Panc1 (cell line): ENCODE measurements around the gene GGTA1. TPM values are rescaled to one million over a fixed set of nuclear protein-coding genes. Genes with fewer than 3 reads are reported as not detected.
"Not testable (repeated sequence)": the region's sequence is repeated elsewhere in the genome, so short reads cannot be mapped to it uniquely, and the experiment has no call there.

Experiments
- ATAC-seq: fragments of 200-7000 bp; cut with Tn5 transposase; 2 replicates; pipeline ENCODE4 v1.9.1; 2020; ENCODE audit warnings: mild to moderate bottlenecking, moderate library complexity
- BruUV-seq: library from RNA; stranded (reverse); fragments of 400-500 nt; replicated peaks from 2 replicates; lab custom pipeline; 2021; lab: Mats Ljungman, UMichigan
- CTCF ChIA-PET: fragments of 300-600 bp; sonication (Branson Sonifier 250); formaldehyde crosslinking; loops from one replicate; lab custom pipeline; 2022; ENCODE audit warnings: antibody characterized with exemption; lab: Charles Lee
- POLR2A ChIA-PET: fragments of 300-600 bp; sonication (Branson Sonifier 250); formaldehyde crosslinking; loops from one replicate; lab custom pipeline; 2022; ENCODE audit warnings: antibody characterized with exemption; lab: Charles Lee
- DNase-seq: peaks from one replicate; pipeline ENCODE4 v3.0.0-alpha.2; 2010; ENCODE audit warnings: low read depth, low spot score
- H3K27ac ChIP-seq: 2 replicates; pipeline ENCODE4 v1.5.1; 2011; ENCODE audit warnings: mild to moderate bottlenecking, low read length, inconsistent platforms
- H3K27me3 ChIP-seq: fragments of 200-500 bp; sonication (Bioruptor generic); 2 replicates; pipeline ENCODE4 v1.6.0; 2014; ENCODE audit warnings: low read length, inconsistent platforms; ENCODE audit not compliant: control insufficient read depth, insufficient read depth
- H3K36me3 ChIP-seq: fragments of 200-500 bp; sonication (Bioruptor generic); 2 replicates; pipeline ENCODE4 v1.5.1; 2014; ENCODE audit warnings: inconsistent platforms, mild to moderate bottlenecking, low read length, moderate library complexity; ENCODE audit not compliant: control insufficient read depth, insufficient read depth
- H3K4me1 ChIP-seq: 2 replicates; pipeline ENCODE4 v1.5.1; 2011; ENCODE audit warnings: inconsistent platforms, mild to moderate bottlenecking, low read length, moderate library complexity; ENCODE audit not compliant: control insufficient read depth, insufficient read depth
- H3K4me3 ChIP-seq, 2 experiments: 2 replicates each; pipeline ENCODE4 v1.5.1; 2011 to 2012; ENCODE audit warnings: low read depth in 2 of 2, low read length in 2 of 2, mild to moderate bottlenecking in 2 of 2, inconsistent platforms in 1 of 2, moderate library complexity in 1 of 2
- H3K9me3 ChIP-seq: fragments of 200-500 bp; sonication (Bioruptor generic); 2 replicates; pipeline ENCODE4 v1.5.1; 2014; ENCODE audit warnings: low read depth, mild to moderate bottlenecking, inconsistent platforms, low read length, moderate library complexity; ENCODE audit not compliant: control insufficient read depth, insufficient read depth
- POLR2AphosphoS5 ChIP-seq: IDR thresholded peaks from 2 replicates; pipeline ENCODE4 v1.6.1; 2012; ENCODE audit warnings: mild to moderate bottlenecking, low read depth, low read length, moderate library complexity
- REST ChIP-seq, 2 experiments: IDR thresholded peaks; 2 replicates each; pipeline ENCODE4 v1.6.1; 2011 to 2012; ENCODE audit warnings: low read depth in 2 of 2, control low read depth in 1 of 2, low read length in 1 of 2, mild to moderate bottlenecking in 1 of 2, moderate library complexity in 1 of 2; ENCODE audit not compliant: insufficient read depth in 1 of 2
- SIN3A ChIP-seq: IDR thresholded peaks from 2 replicates; pipeline ENCODE4 v1.6.1; 2012; ENCODE audit warnings: low read depth, mild to moderate bottlenecking, low read length, moderate library complexity, borderline replicate concordance; ENCODE audit not compliant: insufficient read depth
- TCF7L2 ChIP-seq: IDR thresholded peaks from 2 replicates; pipeline ENCODE4 v1.6.1; 2011; ENCODE audit warnings: mild to moderate bottlenecking, low read depth, low read length, inconsistent platforms
- in situ Hi-C: cut with HindIII; loops from 2 replicates; pipeline ENCODE4 v1.10.0; 2016; ENCODE audit warnings: low sequenced_read_pairs, low pct_unique_long_range_greater_than_20kb
- intact Hi-C: fragments of 100-400 bp; cut with micrococcal nuclease; formaldehyde crosslinking; loops from one replicate; pipeline ENCODE4 v1.10.0; 2022; ENCODE audit not compliant: unreplicated experiment
- total RNA-seq: library from RNA; stranded (reverse); gene quantifications from one replicate; pipeline ENCODE4 v1.2.1, GENCODE V29; 2021; ENCODE audit not compliant: unreplicated experiment
- TF ChIP-seq, protein P1 (sequence below): fragments of 450-650 bp; IDR thresholded peaks from 2 replicates; pipeline ENCODE4 v1.5.1; 2017; ENCODE audit warnings: mild to moderate bottlenecking

The GGTA1 gene
- total RNA-seq, 1 experiment from 2014 or later: not detected

- TF ChIP-seq POLR2AphosphoS5: no peak
- TF ChIP-seq SIN3A: no peak
- TF ChIP-seq, protein P1, sequence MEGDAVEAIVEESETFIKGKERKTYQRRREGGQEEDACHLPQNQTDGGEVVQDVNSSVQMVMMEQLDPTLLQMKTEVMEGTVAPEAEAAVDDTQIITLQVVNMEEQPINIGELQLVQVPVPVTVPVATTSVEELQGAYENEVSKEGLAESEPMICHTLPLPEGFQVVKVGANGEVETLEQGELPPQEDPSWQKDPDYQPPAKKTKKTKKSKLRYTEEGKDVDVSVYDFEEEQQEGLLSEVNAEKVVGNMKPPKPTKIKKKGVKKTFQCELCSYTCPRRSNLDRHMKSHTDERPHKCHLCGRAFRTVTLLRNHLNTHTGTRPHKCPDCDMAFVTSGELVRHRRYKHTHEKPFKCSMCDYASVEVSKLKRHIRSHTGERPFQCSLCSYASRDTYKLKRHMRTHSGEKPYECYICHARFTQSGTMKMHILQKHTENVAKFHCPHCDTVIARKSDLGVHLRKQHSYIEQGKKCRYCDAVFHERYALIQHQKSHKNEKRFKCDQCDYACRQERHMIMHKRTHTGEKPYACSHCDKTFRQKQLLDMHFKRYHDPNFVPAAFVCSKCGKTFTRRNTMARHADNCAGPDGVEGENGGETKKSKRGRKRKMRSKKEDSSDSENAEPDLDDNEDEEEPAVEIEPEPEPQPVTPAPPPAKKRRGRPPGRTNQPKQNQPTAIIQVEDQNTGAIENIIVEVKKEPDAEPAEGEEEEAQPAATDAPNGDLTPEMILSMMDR: no peak
- no peak for TF ChIP-seq TCF7L2
- no peak for TF ChIP-seq REST (IDR thresholded peaks at IDR 0.05; ENCODE audit: insufficient read depth in 1 of 2, low read depth in 2 of 2, low read length in 1 of 2)
- no peak for DNase-seq
- Histone ChIP-seq H3K27ac (no peak overlapping the region), H3K9me3 (no peaks in the 10 kb centered on the region), H3K27me3 (no peaks in the 10 kb centered on the region; the same call in 1 of the 2 replicates), H3K36me3 (no peaks in the 10 kb centered on the region), H3K4me3 (no peak overlapping the region), H3K4me1 (no peaks in the 10 kb centered on the region)
- in situ Hi-C loops: no loop called here
- intact Hi-C loops: no loop called here
- no peak for ATAC-seq
- ChIA-PET CTCF (interaction anchor here (2.0 kb wide), 1 partner anchor 227 kb away, joined by 6 read pairs; no protein-coding TSS in a partner anchor), POLR2A (no interaction called here)
- no TSS peak for BruUV-seq
These were observed 60.6 kb downstream of the GGTA1 start for GRCh38 chr9:121439016-121439415.

GRCh38 chr9:121437891-121438290 lies 61.8 kb downstream of the GGTA1 start:
- BruUV-seq: no TSS peak
- no peak for DNase-seq
- H3K9me3 ChIP-seq: no peaks in the 10 kb centered on the region
- ATAC-seq: no peak
- H3K27me3 ChIP-seq: no peaks in the 10 kb centered on the region; the same call in 1 of the 2 replicates
- H3K36me3 ChIP-seq: no peaks in the 10 kb centered on the region
- H3K4me1 ChIP-seq: no peaks in the 10 kb centered on the region
- CTCF ChIA-PET: no interaction called here
- POLR2A ChIA-PET: no interaction called here
- no peak overlapping the region for H3K27ac ChIP-seq
- TF ChIP-seq REST (IDR thresholded peaks at IDR 0.05; ENCODE audit: insufficient read depth in 1 of 2, low read depth in 2 of 2, low read length in 1 of 2) (no peak), TCF7L2 (no peak), POLR2AphosphoS5 (no peak), SIN3A (no peak)
- TF ChIP-seq, protein P1: no peak
- no peak overlapping the region for H3K4me3 ChIP-seq
- intact Hi-C loops: no loop called here
- in situ Hi-C loops: no loop called here

GRCh38 chr9:121437046-121437445 lies 62.6 kb downstream of the GGTA1 start:
- H3K27me3 ChIP-seq, H3K27ac ChIP-seq, intact Hi-C loops, in situ Hi-C loops, DNase-seq, H3K4me3 ChIP-seq, H3K9me3 ChIP-seq, H3K4me1 ChIP-seq, BruUV-seq, ATAC-seq, CTCF ChIA-PET, POLR2A ChIA-PET, H3K36me3 ChIP-seq: not testable (repeated sequence)
